ENCODE measurements around the gene CMTM7.
"Not testable (repeated sequence)": the region's sequence is repeated elsewhere in the genome, so short reads cannot be mapped to it uniquely, and the experiment has no call there.

Gene CMTM7

GRCh38 chr3:32438596-32439344 is 47.1 kb downstream of the CMTM7 start:
- no peak overlapping the region for H3K4me3 ChIP-seq (ENCODE audit: low read depth, low read length)
- TF ChIP-seq CTCF (IDR thresholded peaks at IDR 0.05; ENCODE audit: low read depth, low read length) = no peak

GRCh38 chr3:32439421-32439820 is 47.8 kb downstream of the CMTM7 start:
- not testable (repeated sequence) for H3K4me3 ChIP-seq (ENCODE audit: low read depth, low read length)

GRCh38 chr3:32440611-32441350 is 49.1 kb downstream of the CMTM7 start:
- H3K4me3 ChIP-seq (ENCODE audit: low read depth, low read length) = no peak overlapping the region
- TF ChIP-seq CTCF (IDR thresholded peaks at IDR 0.05; ENCODE audit: low read depth, low read length) = no peak

- no peak overlapping the region for H3K4me3 ChIP-seq (ENCODE audit: low read depth, low read length)
- TF ChIP-seq CTCF (IDR thresholded peaks at IDR 0.05; ENCODE audit: low read depth, low read length) = no peak
Measured at GRCh38 chr3:32442766-32443165, 51.1 kb downstream of the CMTM7 start.

GRCh38 chr3:32443478-32443877 is 51.8 kb downstream of the CMTM7 start:
- H3K4me3 ChIP-seq (ENCODE audit: low read depth, low read length) = no peak overlapping the region
- no peak for TF ChIP-seq CTCF (IDR thresholded peaks at IDR 0.05; ENCODE audit: low read depth, low read length)

- no peak overlapping the region for H3K4me3 ChIP-seq (ENCODE audit: low read depth, low read length)
- TF ChIP-seq CTCF (IDR thresholded peaks at IDR 0.05; ENCODE audit: low read depth, low read length) = no peak
Measured at GRCh38 chr3:32447865-32448400, 56.3 kb downstream of the CMTM7 start.

- no peak for TF ChIP-seq CTCF (IDR thresholded peaks at IDR 0.05; ENCODE audit: low read depth, low read length)
Measured at GRCh38 chr3:32448686-32449474, 57.2 kb downstream of the CMTM7 start.

More at GRCh38 chr3:32448686-32449474, 57.2 kb downstream of the CMTM7 start:
- no peak overlapping the region for H3K4me3 ChIP-seq (ENCODE audit: low read depth, low read length)
